ENCODE measurements around the gene FCSK.

FCSK gene

GRCh38 chr16:70418274-70418992 lies 36.0 kb upstream of the FCSK start:
- TF ChIP-seq, protein P1, sequence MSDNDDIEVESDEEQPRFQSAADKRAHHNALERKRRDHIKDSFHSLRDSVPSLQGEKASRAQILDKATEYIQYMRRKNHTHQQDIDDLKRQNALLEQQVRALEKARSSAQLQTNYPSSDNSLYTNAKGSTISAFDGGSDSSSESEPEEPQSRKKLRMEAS (IDR thresholded peaks at IDR 0.05), result no peak
- no peak for TF ChIP-seq YY1 (IDR thresholded peaks at IDR 0.05; ENCODE audit: low read depth)
- no peak for TF ChIP-seq TCF12 (IDR thresholded peaks at IDR 0.05; ENCODE audit: low read depth)
- no peak for TF ChIP-seq FOXM1 (IDR thresholded peaks at IDR 0.05; ENCODE audit: borderline replicate concordance, low read depth)
- TF ChIP-seq CREB1 (IDR thresholded peaks at IDR 0.05; ENCODE audit: low read depth), result no peak
- TF ChIP-seq TAF1 (IDR thresholded peaks at IDR 0.05; ENCODE audit: low read depth), result no peak
- TF ChIP-seq EP300 (IDR thresholded peaks at IDR 0.05; ENCODE audit: borderline replicate concordance), result no peak

- no peak for TF ChIP-seq FOXM1 (IDR thresholded peaks at IDR 0.05; ENCODE audit: borderline replicate concordance, low read depth)
- TF ChIP-seq EP300 (IDR thresholded peaks at IDR 0.05; ENCODE audit: borderline replicate concordance), result no peak
- TF ChIP-seq NFIC (IDR thresholded peaks at IDR 0.05), result no peak
- TF ChIP-seq, protein P1 (IDR thresholded peaks at IDR 0.05), result no peak
- TF ChIP-seq, protein P2, sequence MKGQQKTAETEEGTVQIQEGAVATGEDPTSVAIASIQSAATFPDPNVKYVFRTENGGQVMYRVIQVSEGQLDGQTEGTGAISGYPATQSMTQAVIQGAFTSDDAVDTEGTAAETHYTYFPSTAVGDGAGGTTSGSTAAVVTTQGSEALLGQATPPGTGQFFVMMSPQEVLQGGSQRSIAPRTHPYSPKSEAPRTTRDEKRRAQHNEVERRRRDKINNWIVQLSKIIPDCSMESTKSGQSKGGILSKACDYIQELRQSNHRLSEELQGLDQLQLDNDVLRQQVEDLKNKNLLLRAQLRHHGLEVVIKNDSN (IDR thresholded peaks at IDR 0.05), result no peak
- TF ChIP-seq CEBPB (IDR thresholded peaks at IDR 0.05), result no peak
- TF ChIP-seq CREB1 (IDR thresholded peaks at IDR 0.05; ENCODE audit: low read depth), result no peak
- TF ChIP-seq YY1 (IDR thresholded peaks at IDR 0.05; ENCODE audit: low read depth), result no peak
- TF ChIP-seq RAD21 (IDR thresholded peaks at IDR 0.05; ENCODE audit: low read depth), result no peak
- TF ChIP-seq TAF1 (IDR thresholded peaks at IDR 0.05; ENCODE audit: low read depth), result no peak
- no peak for TF ChIP-seq ZBTB7A (IDR thresholded peaks at IDR 0.05; ENCODE audit: low read depth)
- no peak for TF ChIP-seq REST (IDR thresholded peaks at IDR 0.05; ENCODE audit: low read depth)
- no peak for TF ChIP-seq EGR1 (IDR thresholded peaks at IDR 0.05)
- no peak for TF ChIP-seq TCF12 (IDR thresholded peaks at IDR 0.05; ENCODE audit: low read depth)
Observed at GRCh38 chr16:70418993-70419318, 35.4 kb upstream of the FCSK start.

DNA sequence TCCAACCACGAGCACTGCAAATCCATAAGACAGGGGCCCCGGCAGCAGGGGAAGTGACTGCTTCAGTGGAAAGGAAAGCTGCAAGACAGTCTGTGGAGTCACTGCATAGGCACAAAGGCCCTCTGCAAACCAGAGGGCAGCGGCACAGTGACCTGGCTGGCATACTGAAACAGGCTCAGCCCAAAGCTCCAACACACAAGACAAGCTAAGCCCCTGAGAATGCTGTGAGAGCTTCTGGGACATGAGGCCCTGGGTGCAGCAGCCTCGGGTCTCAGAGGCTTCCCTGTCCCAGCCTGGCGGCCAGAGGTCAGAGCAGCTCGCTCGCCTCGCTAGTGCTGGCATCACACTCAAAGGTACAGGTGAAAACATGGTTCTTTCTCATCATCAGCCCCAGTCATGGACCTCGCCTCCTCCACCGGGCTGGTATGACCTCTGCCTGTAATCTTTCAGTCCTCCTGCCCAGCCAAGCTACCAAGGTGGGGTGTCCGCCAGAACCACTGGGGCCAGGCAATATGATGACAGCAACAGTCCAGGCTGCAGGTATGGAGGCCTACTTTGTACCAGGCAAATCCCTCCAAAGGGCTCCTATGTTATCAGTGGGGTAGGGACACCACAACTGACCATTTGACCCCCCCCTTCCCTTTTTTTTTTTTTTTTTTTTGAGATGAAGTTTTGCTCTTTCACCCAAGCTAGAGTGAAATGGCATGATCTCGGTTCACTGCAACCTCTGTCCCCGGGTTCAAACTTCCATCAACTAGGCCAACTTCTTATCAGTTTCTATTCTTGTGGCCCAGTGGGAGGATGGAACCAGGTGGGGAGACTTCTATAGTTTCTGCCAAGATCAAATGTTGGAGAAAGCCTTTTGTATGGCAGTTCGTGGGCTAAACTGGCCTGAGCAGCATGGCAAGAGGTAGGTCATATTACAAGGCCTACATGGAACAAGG lies 34.7 kb upstream of the FCSK start:
- no peak for TF ChIP-seq CEBPB (IDR thresholded peaks at IDR 0.05)
- TF ChIP-seq FOXM1 (IDR thresholded peaks at IDR 0.05; ENCODE audit: borderline replicate concordance, low read depth), result no peak
- no peak for TF ChIP-seq YY1 (IDR thresholded peaks at IDR 0.05; ENCODE audit: low read depth)
- no peak for TF ChIP-seq CREB1 (IDR thresholded peaks at IDR 0.05; ENCODE audit: low read depth)
- TF ChIP-seq, protein P1 (IDR thresholded peaks at IDR 0.05), result no peak
- no peak for TF ChIP-seq ZBTB7A (IDR thresholded peaks at IDR 0.05; ENCODE audit: low read depth)
- no peak for TF ChIP-seq REST (IDR thresholded peaks at IDR 0.05; ENCODE audit: low read depth)
- no peak for TF ChIP-seq TCF12 (IDR thresholded peaks at IDR 0.05; ENCODE audit: low read depth)
- TF ChIP-seq, protein P2 (IDR thresholded peaks at IDR 0.05), result no peak
- TF ChIP-seq TAF1 (IDR thresholded peaks at IDR 0.05; ENCODE audit: low read depth), result no peak
- no peak for TF ChIP-seq TEAD4 (IDR thresholded peaks at IDR 0.05)
- no peak for TF ChIP-seq RAD21 (IDR thresholded peaks at IDR 0.05; ENCODE audit: low read depth)
- no peak for TF ChIP-seq EP300 (IDR thresholded peaks at IDR 0.05; ENCODE audit: borderline replicate concordance)
- TF ChIP-seq EGR1 (IDR thresholded peaks at IDR 0.05), result no peak
- no peak for TF ChIP-seq NFIC (IDR thresholded peaks at IDR 0.05)

DNA sequence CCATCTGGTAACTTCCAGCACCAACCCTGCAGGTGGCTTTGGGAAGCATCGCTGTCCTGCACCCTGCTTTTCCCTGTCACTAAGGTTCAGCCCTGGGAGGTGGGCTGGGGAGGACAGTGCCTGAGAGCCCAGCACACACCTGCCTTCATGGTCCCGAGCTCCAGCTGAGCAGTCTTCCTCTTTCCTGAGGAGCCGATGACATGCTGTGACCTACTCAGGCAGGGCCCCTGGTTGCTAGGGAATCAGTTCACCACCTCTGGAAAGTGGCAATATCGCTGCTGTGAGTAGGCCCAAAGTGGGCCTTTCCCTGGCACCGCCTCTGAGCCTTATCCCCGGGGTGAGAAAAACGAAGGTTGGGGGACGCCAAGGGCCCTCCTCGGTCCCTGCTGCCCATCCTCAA lies 33.4 kb upstream of the FCSK start:
- TF ChIP-seq, protein P2 (IDR thresholded peaks at IDR 0.05), result no peak
- TF ChIP-seq RAD21 (IDR thresholded peaks at IDR 0.05; ENCODE audit: low read depth), result no peak
- TF ChIP-seq TEAD4 (IDR thresholded peaks at IDR 0.05), result no peak
- TF ChIP-seq REST (IDR thresholded peaks at IDR 0.05; ENCODE audit: low read depth), result no peak
- TF ChIP-seq YY1 (IDR thresholded peaks at IDR 0.05; ENCODE audit: low read depth), result no peak
- TF ChIP-seq ZBTB7A (IDR thresholded peaks at IDR 0.05; ENCODE audit: low read depth), result no peak
- no peak for TF ChIP-seq EGR1 (IDR thresholded peaks at IDR 0.05)
- no peak for TF ChIP-seq FOXM1 (IDR thresholded peaks at IDR 0.05; ENCODE audit: borderline replicate concordance, low read depth)
- no peak for TF ChIP-seq NFIC (IDR thresholded peaks at IDR 0.05)
- no peak for TF ChIP-seq CEBPB (IDR thresholded peaks at IDR 0.05)
- no peak for TF ChIP-seq TCF12 (IDR thresholded peaks at IDR 0.05; ENCODE audit: low read depth)
- TF ChIP-seq, protein P1 (IDR thresholded peaks at IDR 0.05), result no peak
- no peak for TF ChIP-seq EP300 (IDR thresholded peaks at IDR 0.05; ENCODE audit: borderline replicate concordance)
